ENCODE results near the gene GRM2.

GRM2 gene

GRCh38 chr3:51706788-51707731 is at the start of gene GRM2:
TSS of gene GRM2 (plus strand) at chr3:51707068. CDS start at chr3:51708984, 1,916 bp downstream.
- DNase-seq (ENCODE audit: low read depth), result no peak

GRCh38 chr3:51657234-51657633 is 49.6 kb upstream of the GRM2 start:
- DNase-seq (ENCODE audit: low read depth), result no peak

GRCh38 chr3:51659942-51660341 is 46.9 kb upstream of the GRM2 start:
- DNase-seq (ENCODE audit: low read depth), result no peak

- DNase-seq (ENCODE audit: low read depth), result no peak
Observed at GRCh38 chr3:51662456-51662855, 44.4 kb upstream of the GRM2 start.

GRCh38 chr3:51668756-51669155 is 38.1 kb upstream of the GRM2 start:
- DNase-seq (ENCODE audit: low read depth), result no peak

GRCh38 chr3:51669241-51670052 is 37.4 kb upstream of the GRM2 start:
- DNase-seq (ENCODE audit: low read depth), result peak; percentile 67

GRCh38 chr3:51670053-51670822 is 36.6 kb upstream of the GRM2 start:
- DNase-seq (ENCODE audit: low read depth), result no peak

GRCh38 chr3:51670823-51671733 is 35.8 kb upstream of the GRM2 start, which contains the start of gene TEX264:
TSS of gene TEX264 (plus strand) at chr3:51671252. CDS start at chr3:51674305, 3,053 bp downstream.
- peak; percentile 92 for DNase-seq (ENCODE audit: low read depth)

- DNase-seq (ENCODE audit: low read depth), result peak; percentile 30
Observed at GRCh38 chr3:51671734-51672475, 35.0 kb upstream of the GRM2 start.

- no peak for DNase-seq (ENCODE audit: low read depth)
Observed at GRCh38 chr3:51673181-51673801, 33.6 kb upstream of the GRM2 start.

- no peak for DNase-seq (ENCODE audit: low read depth)
Observed at GRCh38 chr3:51673802-51674654, 32.8 kb upstream of the GRM2 start.

- no peak for DNase-seq (ENCODE audit: low read depth)
Observed at GRCh38 chr3:51675201-51675611, 31.7 kb upstream of the GRM2 start.

- no peak for DNase-seq (ENCODE audit: low read depth)
Observed at GRCh38 chr3:51676102-51676640, 30.7 kb upstream of the GRM2 start.

GRCh38 chr3:51677358-51677757 is 29.5 kb upstream of the GRM2 start:
- DNase-seq (ENCODE audit: low read depth), result no peak

- DNase-seq (ENCODE audit: low read depth), result no peak
Observed at GRCh38 chr3:51678186-51678585, 28.7 kb upstream of the GRM2 start.

- DNase-seq (ENCODE audit: low read depth), result no peak
Observed at GRCh38 chr3:51678641-51679040, 28.2 kb upstream of the GRM2 start.

- DNase-seq (ENCODE audit: low read depth), result no peak
Observed at GRCh38 chr3:51679318-51679717, 27.6 kb upstream of the GRM2 start.

GRCh38 chr3:51679777-51680176 is 27.1 kb upstream of the GRM2 start:
- no peak for DNase-seq (ENCODE audit: low read depth)

All from stimulated activated CD4-positive, alpha-beta T cell treated with anti-CD3 and anti-CD28 coated beads, Interleukin-2, amount 100 ng/mL, for 4 hours (primary cell).